Brain microvascular endothelial cell (primary cell): ENCODE results near the gene AKT2.

ENCODE experiments used
- DNase-seq: peaks from one replicate; pipeline ENCODE4 v3.0.0-alpha.2; 2020
- H3K27ac ChIP-seq: fragments of 250-450 bp; sonication (Bioruptor Pico); 2 replicates; pipeline ENCODE4 v1.5.1; 2020; ENCODE audit warnings: mild to moderate bottlenecking, moderate library complexity
- H3K27me3 ChIP-seq: fragments of 250-450 bp; sonication (Bioruptor Pico); replicated peaks from 2 replicates; pipeline ENCODE4 v1.5.1; 2020; ENCODE audit warnings: mild to moderate bottlenecking
- H3K36me3 ChIP-seq: fragments of 250-450 bp; sonication (Bioruptor Pico); replicated peaks from 2 replicates; pipeline ENCODE4 v1.5.1; 2020; ENCODE audit warnings: mild to moderate bottlenecking
- H3K4me3 ChIP-seq: 2 replicates; pipeline ENCODE4 v1.5.1; 2011; ENCODE audit warnings: low read depth, mild to moderate bottlenecking, control low read depth, low read length, moderate library complexity
- in situ Hi-C: cut with HindIII; loops from 2 replicates; pipeline ENCODE4 v1.10.0; 2017; ENCODE audit warnings: low sequenced_read_pairs, low pct_ligation_motif_present
- TF ChIP-seq, protein P1 (sequence below): IDR thresholded peaks from 2 replicates; pipeline ENCODE4 v1.5.1; 2011; ENCODE audit warnings: low read depth, mild to moderate bottlenecking, moderate library complexity, low read length, control low read depth, inconsistent platforms; ENCODE audit errors: missing control alignments

AKT2 gene

GRCh38 chr19:40264314-40265054 lies 20.7 kb downstream of the AKT2 start:
- in situ Hi-C loops, result no loop called here
- Histone ChIP-seq H3K4me3 (no peak overlapping the region), H3K36me3 (peaks cover 8% of the 10 kb centered on the region), H3K27ac (no peak overlapping the region), H3K27me3 (no peaks in the 10 kb centered on the region)
- TF ChIP-seq, protein P1, sequence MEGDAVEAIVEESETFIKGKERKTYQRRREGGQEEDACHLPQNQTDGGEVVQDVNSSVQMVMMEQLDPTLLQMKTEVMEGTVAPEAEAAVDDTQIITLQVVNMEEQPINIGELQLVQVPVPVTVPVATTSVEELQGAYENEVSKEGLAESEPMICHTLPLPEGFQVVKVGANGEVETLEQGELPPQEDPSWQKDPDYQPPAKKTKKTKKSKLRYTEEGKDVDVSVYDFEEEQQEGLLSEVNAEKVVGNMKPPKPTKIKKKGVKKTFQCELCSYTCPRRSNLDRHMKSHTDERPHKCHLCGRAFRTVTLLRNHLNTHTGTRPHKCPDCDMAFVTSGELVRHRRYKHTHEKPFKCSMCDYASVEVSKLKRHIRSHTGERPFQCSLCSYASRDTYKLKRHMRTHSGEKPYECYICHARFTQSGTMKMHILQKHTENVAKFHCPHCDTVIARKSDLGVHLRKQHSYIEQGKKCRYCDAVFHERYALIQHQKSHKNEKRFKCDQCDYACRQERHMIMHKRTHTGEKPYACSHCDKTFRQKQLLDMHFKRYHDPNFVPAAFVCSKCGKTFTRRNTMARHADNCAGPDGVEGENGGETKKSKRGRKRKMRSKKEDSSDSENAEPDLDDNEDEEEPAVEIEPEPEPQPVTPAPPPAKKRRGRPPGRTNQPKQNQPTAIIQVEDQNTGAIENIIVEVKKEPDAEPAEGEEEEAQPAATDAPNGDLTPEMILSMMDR, result no peak
- DNase-seq, result no peak

- Histone ChIP-seq H3K36me3 (peaks cover 8% of the 10 kb centered on the region), H3K4me3 (no peak overlapping the region), H3K27me3 (no peaks in the 10 kb centered on the region), H3K27ac (no peak overlapping the region)
- in situ Hi-C loops, result no loop called here
- TF ChIP-seq, protein P1, result no peak
- no peak for DNase-seq
Measured at GRCh38 chr19:40263440-40264313, 21.5 kb downstream of the AKT2 start.

DNA sequence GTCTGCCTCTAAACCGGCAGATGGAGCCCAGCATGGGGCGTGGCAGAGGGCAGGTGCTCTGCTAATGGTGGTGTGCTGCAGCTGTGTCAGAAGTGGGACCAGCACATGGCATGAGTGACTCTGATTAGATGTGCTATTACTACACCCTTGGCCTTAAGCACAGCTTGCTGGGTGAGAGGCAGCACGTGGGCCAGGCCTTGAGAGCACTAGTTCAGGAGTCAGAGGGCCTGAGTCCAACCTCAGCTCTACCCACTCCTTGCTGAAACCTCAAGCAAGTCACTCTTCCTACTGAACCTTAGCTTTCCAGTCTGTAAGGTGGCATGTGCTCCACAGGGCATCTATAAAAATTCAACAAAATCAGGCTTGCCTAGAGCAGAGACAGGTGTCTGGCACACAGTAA lies 22.7 kb downstream of the AKT2 start:
- Histone ChIP-seq H3K36me3 (peaks cover 7% of the 10 kb centered on the region), H3K4me3 (no peak overlapping the region), H3K27ac (no peak overlapping the region), H3K27me3 (no peaks in the 10 kb centered on the region)
- DNase-seq, result no peak
- in situ Hi-C loops, result no loop called here
- TF ChIP-seq, protein P1, result no peak

- Histone ChIP-seq H3K27ac (no peak overlapping the region), H3K4me3 (no peak overlapping the region), H3K27me3 (no peaks in the 10 kb centered on the region), H3K36me3 (peaks cover 8% of the 10 kb centered on the region)
- no peak for DNase-seq
- TF ChIP-seq, protein P1, result no peak
- in situ Hi-C loops, result no loop called here
Measured at GRCh38 chr19:40261631-40262030, 23.5 kb downstream of the AKT2 start.

DNA sequence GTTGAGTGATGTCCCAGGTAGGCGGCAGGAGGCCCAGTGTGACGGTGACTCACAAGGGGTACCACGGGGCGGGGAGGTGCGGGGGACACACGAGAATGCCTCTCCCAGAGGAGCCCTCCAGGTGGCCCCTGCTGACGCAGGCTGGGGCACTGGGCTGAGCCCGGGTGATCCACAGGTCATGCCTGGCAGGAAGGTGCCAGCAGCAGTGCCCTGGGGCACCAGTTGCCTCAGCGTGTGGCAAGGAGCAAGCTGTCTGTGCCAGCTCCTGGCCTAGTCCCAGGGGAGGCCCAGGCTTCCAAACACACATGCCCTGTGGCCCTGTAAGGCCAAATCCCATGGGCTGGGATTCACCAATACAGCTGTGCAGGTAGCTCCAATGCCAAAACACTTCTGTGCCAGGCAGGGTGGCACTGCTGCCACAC lies 28.0 kb downstream of the AKT2 start:
- Histone ChIP-seq H3K27me3 (no peaks in the 10 kb centered on the region), H3K4me3 (no peak overlapping the region), H3K27ac (no peak overlapping the region), H3K36me3 (peaks cover 30% of the 10 kb centered on the region)
- TF ChIP-seq, protein P1, result no peak
- in situ Hi-C loops, result no loop called here
- DNase-seq, result no peak
